ENCODE results near the gene AOPEP. TPM values are rescaled to one million over a fixed set of nuclear protein-coding genes. Genes with fewer than 3 reads are reported as not detected.

AOPEP gene
- total and polyA plus RNA-seq, 9 of the 15 experiments (the other 6 are each of a cell fraction or from before 2014, with no cell fraction given), result 4.5 to 19.3 (median 13.5) TPM

DNA sequence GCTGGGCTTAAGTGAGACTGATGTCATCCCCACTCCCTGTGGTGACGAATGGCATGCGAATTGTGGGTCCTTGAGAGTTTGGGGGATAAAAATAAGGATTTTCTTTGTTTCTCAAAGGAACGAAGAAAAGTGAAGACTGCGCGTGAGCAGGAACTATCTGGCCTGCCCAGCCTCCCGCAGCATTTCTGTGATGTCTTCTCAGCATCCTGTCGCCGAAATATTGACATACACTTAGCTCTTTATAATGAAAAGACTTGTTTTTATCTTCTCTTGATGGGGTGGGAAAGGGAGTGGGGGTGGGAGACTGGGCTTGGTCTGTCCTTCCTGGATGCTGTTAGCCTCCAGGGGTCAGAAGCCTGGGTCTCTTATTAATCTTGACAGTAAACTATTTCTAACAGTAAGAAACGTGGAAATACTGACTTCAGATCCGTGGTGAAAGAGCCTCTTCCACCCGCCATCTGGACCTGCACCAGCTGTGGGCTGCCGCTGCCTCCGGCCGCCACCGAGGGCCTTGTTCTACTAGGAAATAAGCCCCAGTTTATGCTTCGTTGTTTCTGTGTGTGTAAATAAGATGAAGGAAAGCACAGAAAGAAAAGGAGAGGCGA lies 351.4 kb downstream of the AOPEP start:
- intact Hi-C loops (cut with micrococcal nuclease), result no loop called here
- BruUV-seq (replicated peaks), result no TSS peak
- no peaks in the 10 kb centered on the region for H3K9me1 ChIP-seq (ENCODE audit: control insufficient read depth, insufficient read depth, low read length)
- in situ Hi-C loops (cut with MboI), result no loop called here
- no peak overlapping the region for H3K9ac ChIP-seq (ENCODE audit: insufficient read depth in 1 of 2, low read depth in 2 of 2, low read length in 2 of 2)
- no peak overlapping the region for H2AFZ ChIP-seq (ENCODE audit: low read depth, low read length)
- ATAC-seq, result no peak
- no peak for DNase-seq (ENCODE audit: extremely low read depth in 1 of 4, low spot score in 3 of 4)
- H3K4me3 ChIP-seq, result no peak overlapping the region
- peaks cover 0 to 6% of the 10 kb centered on the region in 2 experiments; a peak in 1 of 5 replicates for H3K4me1 ChIP-seq (replicated peaks in 1 of 2; ENCODE audit: control insufficient read depth in 2 of 2, insufficient read depth in 2 of 2, low read length in 2 of 2)
- H3K4me2 ChIP-seq (ENCODE audit: insufficient read depth, low read length), result no peak overlapping the region
- WGBS (ENCODE audit: insufficient coverage, low coverage, missing lambda C conversion rate), result 82% methylated on average over 17 of the region's 17 CpGs
- H3K36me3 ChIP-seq (ENCODE audit: control insufficient read depth, insufficient read depth, low read length), result peaks cover 10% of the 10 kb centered on the region; the same call in 2 of the 3 replicates
- H4K20me1 ChIP-seq (replicated peaks; ENCODE audit: control insufficient read depth, insufficient read depth, low read length), result 0 out of 2 replicates have a peak, but pooled peaks cover 3% of the 10 kb centered on the region
- ChIA-PET CTCF (ENCODE audit: low intra/inter-chr PET ratio) (no interaction called here), POLR2A (no interaction called here)
- H3K9me3 ChIP-seq (replicated peaks; ENCODE audit: control insufficient read depth, insufficient read depth, low read depth, low read length), result no peaks in the 10 kb centered on the region
- no peaks in the 10 kb centered on the region for H3K79me2 ChIP-seq (ENCODE audit: control insufficient read depth, insufficient read depth, low read length)
- TF ChIP-seq ZNF174 (CRISPR knock-in tag; IDR thresholded peaks at IDR 0.05), result no peak
- TF ChIP-seq, protein P1, sequence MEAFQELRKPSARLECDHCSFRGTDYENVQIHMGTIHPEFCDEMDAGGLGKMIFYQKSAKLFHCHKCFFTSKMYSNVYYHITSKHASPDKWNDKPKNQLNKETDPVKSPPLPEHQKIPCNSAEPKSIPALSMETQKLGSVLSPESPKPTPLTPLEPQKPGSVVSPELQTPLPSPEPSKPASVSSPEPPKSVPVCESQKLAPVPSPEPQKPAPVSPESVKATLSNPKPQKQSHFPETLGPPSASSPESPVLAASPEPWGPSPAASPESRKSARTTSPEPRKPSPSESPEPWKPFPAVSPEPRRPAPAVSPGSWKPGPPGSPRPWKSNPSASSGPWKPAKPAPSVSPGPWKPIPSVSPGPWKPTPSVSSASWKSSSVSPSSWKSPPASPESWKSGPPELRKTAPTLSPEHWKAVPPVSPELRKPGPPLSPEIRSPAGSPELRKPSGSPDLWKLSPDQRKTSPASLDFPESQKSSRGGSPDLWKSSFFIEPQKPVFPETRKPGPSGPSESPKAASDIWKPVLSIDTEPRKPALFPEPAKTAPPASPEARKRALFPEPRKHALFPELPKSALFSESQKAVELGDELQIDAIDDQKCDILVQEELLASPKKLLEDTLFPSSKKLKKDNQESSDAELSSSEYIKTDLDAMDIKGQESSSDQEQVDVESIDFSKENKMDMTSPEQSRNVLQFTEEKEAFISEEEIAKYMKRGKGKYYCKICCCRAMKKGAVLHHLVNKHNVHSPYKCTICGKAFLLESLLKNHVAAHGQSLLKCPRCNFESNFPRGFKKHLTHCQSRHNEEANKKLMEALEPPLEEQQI (IDR thresholded peaks at IDR 0.05), result no peak
- no peak for TF ChIP-seq JUND (IDR thresholded peaks at IDR 0.05; ENCODE audit: borderline replicate concordance, low read depth, low read length)
- TF ChIP-seq JUND (tag; IDR thresholded peaks at IDR 0.05; ENCODE audit: borderline replicate concordance, low read depth, low read length), result no peak
- no peak for TF ChIP-seq TAF1 (IDR thresholded peaks at IDR 0.05; ENCODE audit: control insufficient read depth, extremely low read depth, insufficient read depth, low read length, severe bottlenecking)
- no peak for TF ChIP-seq HDGF (IDR thresholded peaks at IDR 0.05)
- TF ChIP-seq ZKSCAN1 (IDR thresholded peaks at IDR 0.05; ENCODE audit: low read depth, low read length), result no peak
- TF ChIP-seq FOXP1 (CRISPR knock-in tag; IDR thresholded peaks at IDR 0.05), result no peak
- TF ChIP-seq BRCA1 (IDR thresholded peaks at IDR 0.05), result no peak
- TF ChIP-seq BRCA1 (CRISPR knock-in tag; IDR thresholded peaks at IDR 0.05), result no peak
- H3K27me3 ChIP-seq (ENCODE audit: control insufficient read depth in 2 of 2, insufficient read depth in 2 of 2, low read length in 2 of 2), result no peaks in the 10 kb centered on the region
- FAIRE-seq, result no peak
- H3K27ac ChIP-seq (ENCODE audit: extremely low read depth, low read depth, low read length), result no peak overlapping the region

Measured in K562 (cell line).